ENCODE results near the gene MKRN2OS.
A peak's percentile ranks its signal among the peaks of the same experiment; 100 is the strongest.
"Not testable (repeated sequence)": the region's sequence is repeated elsewhere in the genome, so short reads cannot be mapped to it uniquely, and the experiment has no call there.

The MKRN2OS gene

GRCh38 chr3:12562451-12562850 is 17.2 kb upstream of the MKRN2OS start:
- intact Hi-C loops (cut with DNase I), result no loop called here
- no peak for DNase-seq

- DNase-seq, result no peak
- intact Hi-C loops (cut with DNase I), result no loop called here
Measured at GRCh38 chr3:12561397-12561796, 16.1 kb upstream of the MKRN2OS start.

- no peak for DNase-seq
- intact Hi-C loops (cut with DNase I), result no loop called here
Measured at GRCh38 chr3:12560505-12561190, 15.3 kb upstream of the MKRN2OS start.

- no peak for DNase-seq
- intact Hi-C loops (cut with DNase I), result loop anchor here (10.0 kb wide), 1 partner anchor 165 kb away; no protein-coding TSS in a partner anchor
Measured at GRCh38 chr3:12559520-12559919, 14.2 kb upstream of the MKRN2OS start.

GRCh38 chr3:12558706-12559105 is 13.4 kb upstream of the MKRN2OS start:
- intact Hi-C loops (cut with DNase I), result loop anchor here (10.0 kb wide), 1 partner anchor 166 kb away; no protein-coding TSS in a partner anchor
- DNase-seq, result no peak

- intact Hi-C loops (cut with DNase I), result loop anchor here (1.0 to 10.0 kb wide), 3 partner anchors 73 to 167 kb away; partner anchors contain the start of gene TSEN2
- DNase-seq, result no peak
Measured at GRCh38 chr3:12557473-12558100, 12.3 kb upstream of the MKRN2OS start.

- intact Hi-C loops (cut with DNase I), result loop anchor here (1.0 to 10.0 kb wide), 3 partner anchors 72 to 168 kb away; partner anchors contain the start of gene TSEN2
- peak; percentile 75 to 97 (median 86) for DNase-seq
Measured at GRCh38 chr3:12556690-12557472, 11.6 kb upstream of the MKRN2OS start, which contains the start of gene MKRN2. TSS of gene MKRN2 (plus strand) at chr3:12557087. CDS start at chr3:12557151, 64 bp downstream.

GRCh38 chr3:12556314-12556689 is 11.0 kb upstream of the MKRN2OS start:
- intact Hi-C loops (cut with DNase I), result loop anchor here (2.0 to 10.0 kb wide), 2 partner anchors 72 to 168 kb away; partner anchors contain the start of gene TSEN2
- DNase-seq, result no peak

- intact Hi-C loops (cut with DNase I), result loop anchor here (10.0 kb wide), 1 partner anchor 171 kb away; no protein-coding TSS in a partner anchor
- peak in 4 of 10 donors; percentile 13 to 81 (median 16) for DNase-seq
Measured at GRCh38 chr3:12553921-12554391, 8.7 kb upstream of the MKRN2OS start.

GRCh38 chr3:12549971-12550760 is 4.9 kb upstream of the MKRN2OS start:
- intact Hi-C loops (cut with DNase I), result loop anchor here (10.0 kb wide), 1 partner anchor 175 kb away; no protein-coding TSS in a partner anchor
- no peak for DNase-seq

- DNase-seq, result no peak
- intact Hi-C loops (cut with DNase I), result no loop called here
Measured at GRCh38 chr3:12544652-12545472, 437 bp downstream of the MKRN2OS start.

GRCh38 chr3:12543497-12543896 is 1.8 kb downstream of the MKRN2OS start:
- DNase-seq; intact Hi-C loops (cut with DNase I): not testable (repeated sequence)

GRCh38 chr3:12541625-12542024 is 3.7 kb downstream of the MKRN2OS start:
- intact Hi-C loops (cut with DNase I), result no loop called here
- DNase-seq, result no peak

- DNase-seq, result no peak
- intact Hi-C loops (cut with DNase I), result no loop called here
Measured at GRCh38 chr3:12536423-12536822, 8.9 kb downstream of the MKRN2OS start.

GRCh38 chr3:12532182-12532581 is 13.1 kb downstream of the MKRN2OS start:
- peak in 2 of 10 donors; percentile 33 to 39 for DNase-seq
- intact Hi-C loops (cut with DNase I), result no loop called here

GRCh38 chr3:12527757-12528143 is 17.5 kb downstream of the MKRN2OS start:
- DNase-seq, result no peak
- intact Hi-C loops (cut with DNase I), result no loop called here

GRCh38 chr3:12522721-12523120 is 22.6 kb downstream of the MKRN2OS start:
- no peak for DNase-seq
- intact Hi-C loops (cut with DNase I), result no loop called here

GRCh38 chr3:12521010-12521409 is 24.3 kb downstream of the MKRN2OS start:
- DNase-seq, result no peak

More at GRCh38 chr3:12521010-12521409, 24.3 kb downstream of the MKRN2OS start:
- intact Hi-C loops (cut with DNase I), result no loop called here
